Mesodermal cell (in vitro differentiated cells): ENCODE results near the gene KIF11.

ENCODE experiments used
- H3K27ac ChIP-seq: 2 replicates; pipeline ENCODE4 v1.7.0; 2013; ENCODE audit warnings: mild to moderate bottlenecking, low read depth, low read length, moderate library complexity; ENCODE audit not compliant: severe bottlenecking
- H3K36me3 ChIP-seq: 2 replicates; pipeline ENCODE4 v1.7.1; 2013; ENCODE audit warnings: mild to moderate bottlenecking, low read length, moderate library complexity; ENCODE audit not compliant: control insufficient read depth, insufficient read depth
- H3K4me1 ChIP-seq: one replicate; pipeline ENCODE4 v1.7.1; 2013; ENCODE audit warnings: mild to moderate bottlenecking, low read length; ENCODE audit not compliant: insufficient read depth, control insufficient read depth, poor library complexity, severe bottlenecking
- H3K4me3 ChIP-seq: 2 replicates; pipeline ENCODE4 v1.7.0; 2013; ENCODE audit warnings: low read length, control low read depth, mild to moderate bottlenecking; ENCODE audit not compliant: insufficient read depth, poor library complexity, severe bottlenecking; ENCODE audit errors: extremely low read depth
- H3K9me3 ChIP-seq: 2 replicates; pipeline ENCODE4 v1.7.1; 2013; ENCODE audit warnings: mild to moderate bottlenecking, low read length, moderate library complexity; ENCODE audit not compliant: control insufficient read depth
- WGBS, 2 experiments: methylation state at CpG; one replicate each; pipeline ENCODE4 v1.1.5; 2013; ENCODE audit warnings: missing lambda C conversion rate in 2 of 2; ENCODE audit not compliant: insufficient coverage in 2 of 2; 5-methylcytosine and 5-hydroxymethylcytosine counted together

The KIF11 gene

GRCh38 chr10:92591550-92592022, 1.3 kb upstream of the KIF11 start:
- peak overlapping the region; percentile 20 for H3K4me3 ChIP-seq
- peaks cover 2% of the 10 kb centered on the region for H3K4me1 ChIP-seq
- WGBS, 2 experiments, result 18 to 19% methylated on average over 35 of the region's 38 CpGs
- H3K9me3 ChIP-seq, result no peaks in the 10 kb centered on the region
- no peaks in the 10 kb centered on the region for H3K36me3 ChIP-seq
- peak overlapping the region; percentile 67 for H3K27ac ChIP-seq

GRCh38 chr10:92593619-92594588, 974 bp downstream of the KIF11 start:
- no peak overlapping the region for H3K27ac ChIP-seq
- no peaks in the 10 kb centered on the region for H3K9me3 ChIP-seq

GRCh38 chr10:92595505-92595904, 2.6 kb downstream of the KIF11 start:
- no peaks in the 10 kb centered on the region for H3K9me3 ChIP-seq
- H3K36me3 ChIP-seq, result peaks cover 4% of the 10 kb centered on the region
- WGBS, 2 experiments, result no CpG with 5 or more reads among the region's 2 CpGs
- H3K4me3 ChIP-seq, result no peak overlapping the region
- H3K27ac ChIP-seq, result no peak overlapping the region
- peaks cover 2% of the 10 kb centered on the region for H3K4me1 ChIP-seq

More at GRCh38 chr10:92593619-92594588, 974 bp downstream of the KIF11 start:
- H3K4me3 ChIP-seq, result peak overlapping the region; percentile 91
- peaks cover 4% of the 10 kb centered on the region for H3K36me3 ChIP-seq
- H3K4me1 ChIP-seq, result peaks cover 2% of the 10 kb centered on the region
- 3 to 20% methylated on average over 1 to 4 of the region's 9 CpGs for WGBS, 2 experiments

- H3K9me3 ChIP-seq, result no peaks in the 10 kb centered on the region
- no CpG with 5 or more reads among the region's 1 CpG for WGBS, 2 experiments
- H3K4me3 ChIP-seq, result no peak overlapping the region
- peaks cover 7% of the 10 kb centered on the region for H3K36me3 ChIP-seq
- no peak overlapping the region for H3K27ac ChIP-seq
- H3K4me1 ChIP-seq, result no peaks in the 10 kb centered on the region
Measured at GRCh38 chr10:92598321-92598720, 5.4 kb downstream of the KIF11 start.

GRCh38 chr10:92604841-92605240, 11.9 kb downstream of the KIF11 start:
- H3K27ac ChIP-seq, result no peak overlapping the region
- WGBS, 2 experiments, result no CpG with 5 or more reads among the region's 2 CpGs
- no peak overlapping the region for H3K4me3 ChIP-seq
- no peaks in the 10 kb centered on the region for H3K4me1 ChIP-seq
- H3K36me3 ChIP-seq, result peaks cover 28% of the 10 kb centered on the region
- H3K9me3 ChIP-seq, result no peaks in the 10 kb centered on the region

- H3K36me3 ChIP-seq, result peaks cover 76% of the 10 kb centered on the region
- WGBS, 2 experiments, result 88% methylated on average over 1 of the region's 3 CpGs; no CpG with 5 or more reads in 1 of the 2 experiments
- no peak overlapping the region for H3K27ac ChIP-seq
- H3K4me1 ChIP-seq, result no peaks in the 10 kb centered on the region
- no peaks in the 10 kb centered on the region for H3K9me3 ChIP-seq
- H3K4me3 ChIP-seq, result no peak overlapping the region
Measured at GRCh38 chr10:92615515-92615914, 22.6 kb downstream of the KIF11 start.

- Histone ChIP-seq H3K4me3 (no peak overlapping the region), H3K27ac (no peak overlapping the region), H3K4me1 (no peaks in the 10 kb centered on the region), H3K9me3 (no peaks in the 10 kb centered on the region), H3K36me3 (peaks cover 83% of the 10 kb centered on the region)
Measured at GRCh38 chr10:92619368-92619767, 26.4 kb downstream of the KIF11 start.

- no peak overlapping the region for H3K27ac ChIP-seq
- no CpG with 5 or more reads among the region's 2 CpGs for WGBS, 2 experiments
- no peaks in the 10 kb centered on the region for H3K4me1 ChIP-seq
- H3K9me3 ChIP-seq, result no peaks in the 10 kb centered on the region
- H3K36me3 ChIP-seq, result peaks cover 64% of the 10 kb centered on the region
- H3K4me3 ChIP-seq, result no peak overlapping the region
Measured at GRCh38 chr10:92627845-92628480, 35.0 kb downstream of the KIF11 start.

- no peak overlapping the region for H3K4me3 ChIP-seq
- H3K27ac ChIP-seq, result no peak overlapping the region
- H3K4me1 ChIP-seq, result no peaks in the 10 kb centered on the region
- H3K9me3 ChIP-seq, result no peaks in the 10 kb centered on the region
- no CpG with 5 or more reads among the region's 2 CpGs for WGBS, 2 experiments
- peaks cover 66% of the 10 kb centered on the region for H3K36me3 ChIP-seq
Measured at GRCh38 chr10:92629945-92630344, 37.0 kb downstream of the KIF11 start.

- Histone ChIP-seq H3K36me3 (peaks cover 53% of the 10 kb centered on the region), H3K27ac (no peak overlapping the region), H3K4me3 (no peak overlapping the region), H3K9me3 (no peaks in the 10 kb centered on the region), H3K4me1 (no peaks in the 10 kb centered on the region)
Measured at GRCh38 chr10:92638037-92638436, 45.1 kb downstream of the KIF11 start.

- Histone ChIP-seq H3K4me1 (no peaks in the 10 kb centered on the region), H3K9me3 (no peaks in the 10 kb centered on the region), H3K36me3 (peaks cover 45% of the 10 kb centered on the region), H3K27ac (no peak overlapping the region), H3K4me3 (no peak overlapping the region)
- no CpG with 5 or more reads among the region's 3 CpGs for WGBS, 2 experiments
Measured at GRCh38 chr10:92640107-92640506, 47.2 kb downstream of the KIF11 start.
